ENCODE measurements around the gene EFCAB6.

EFCAB6 gene

DNA sequence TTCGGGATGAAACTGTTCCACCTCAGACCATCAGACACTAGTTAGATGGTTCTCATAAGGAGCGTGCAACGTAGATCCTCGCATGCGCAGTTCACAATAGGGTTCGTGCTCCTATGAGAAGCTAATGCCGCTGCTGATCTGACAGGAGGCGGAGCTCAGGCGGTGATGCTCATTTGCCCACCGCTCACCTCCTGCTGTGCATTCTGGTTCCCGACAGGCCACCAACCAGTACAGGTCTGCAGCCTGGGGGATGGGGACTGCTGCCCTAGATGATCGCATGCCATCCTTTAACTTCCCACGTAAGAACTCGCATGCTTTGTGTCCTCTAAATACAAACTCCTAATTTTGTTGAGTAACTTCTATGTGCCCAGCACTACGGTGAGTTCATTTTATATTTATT lies 62.6 kb downstream of the EFCAB6 start:
- Histone ChIP-seq H3K27ac (ENCODE audit: low read length) (no peak overlapping the region), H3K36me3 (ENCODE audit: insufficient read depth, low read depth, low read length) (no peaks in the 10 kb centered on the region), H3K9ac (ENCODE audit: low read depth, low read length) (no peak overlapping the region), H3K4me1 (ENCODE audit: insufficient read depth, low read length) (peaks cover 25% of the 10 kb centered on the region), H3K4me3 (ENCODE audit: low read length) (no peak overlapping the region), H3K9me3 (ENCODE audit: insufficient read depth, low read depth, low read length) (no peaks in the 10 kb centered on the region), H3K27me3 (ENCODE audit: insufficient read depth, low read length) (no peaks in the 10 kb centered on the region)

DNA sequence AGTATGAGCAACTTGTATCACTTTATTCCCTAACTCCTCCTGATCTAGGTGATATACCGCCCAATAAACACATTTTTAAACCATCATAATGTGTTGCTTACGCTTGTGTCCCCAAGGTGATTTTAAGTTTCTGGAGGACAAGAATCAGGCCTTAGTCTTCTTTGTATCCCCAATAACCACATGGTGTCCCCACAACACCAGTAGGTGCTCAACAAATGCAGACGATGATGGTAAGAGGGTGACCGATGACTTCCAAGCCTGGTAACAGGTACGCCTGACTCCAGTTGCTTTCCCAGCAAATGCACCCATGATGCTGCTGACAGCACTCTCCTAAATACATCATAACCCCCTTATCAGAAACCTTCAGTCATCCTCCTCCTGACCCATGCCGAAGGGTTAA lies 64.2 kb downstream of the EFCAB6 start:
- Histone ChIP-seq H3K27ac (ENCODE audit: low read length) (no peak overlapping the region), H3K9ac (ENCODE audit: low read depth, low read length) (no peak overlapping the region), H3K9me3 (ENCODE audit: insufficient read depth, low read depth, low read length) (no peaks in the 10 kb centered on the region), H3K36me3 (ENCODE audit: insufficient read depth, low read depth, low read length) (no peaks in the 10 kb centered on the region), H3K27me3 (ENCODE audit: insufficient read depth, low read length) (no peaks in the 10 kb centered on the region), H3K4me1 (ENCODE audit: insufficient read depth, low read length) (peaks cover 25% of the 10 kb centered on the region), H3K4me3 (ENCODE audit: low read length) (no peak overlapping the region)

DNA sequence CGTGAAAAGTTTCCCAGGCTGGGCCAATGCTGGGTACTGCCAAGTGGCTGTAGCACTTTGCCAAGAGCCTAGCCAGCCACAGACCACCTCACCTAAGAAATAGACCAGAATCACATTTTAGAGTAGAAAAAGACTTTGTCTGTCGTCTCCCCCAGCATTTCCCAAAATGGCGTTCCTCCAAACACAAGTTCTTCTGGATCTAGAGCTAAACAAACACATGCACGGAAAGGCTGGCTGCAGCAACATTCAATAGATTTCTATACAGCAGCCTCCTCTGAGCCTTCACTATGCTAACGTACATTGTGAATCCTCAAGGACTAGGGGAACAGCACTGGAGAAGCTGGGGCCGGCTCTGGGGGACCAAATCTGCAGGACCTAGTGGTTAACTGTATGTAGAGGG lies 65.0 kb downstream of the EFCAB6 start:
- Histone ChIP-seq H3K9ac (ENCODE audit: low read depth, low read length) (no peak overlapping the region), H3K9me3 (ENCODE audit: insufficient read depth, low read depth, low read length) (no peaks in the 10 kb centered on the region), H3K27me3 (ENCODE audit: insufficient read depth, low read length) (no peaks in the 10 kb centered on the region), H3K4me3 (ENCODE audit: low read length) (no peak overlapping the region), H3K27ac (ENCODE audit: low read length) (no peak overlapping the region), H3K4me1 (ENCODE audit: insufficient read depth, low read length) (peaks cover 25% of the 10 kb centered on the region), H3K36me3 (ENCODE audit: insufficient read depth, low read depth, low read length) (no peaks in the 10 kb centered on the region)

GRCh38 chr22:43745783-43746356 lies 66.2 kb downstream of the EFCAB6 start:
- Histone ChIP-seq H3K9me3 (ENCODE audit: insufficient read depth, low read depth, low read length) (no peaks in the 10 kb centered on the region), H3K4me3 (ENCODE audit: low read length) (no peak overlapping the region), H3K4me1 (ENCODE audit: insufficient read depth, low read length) (peaks cover 22% of the 10 kb centered on the region), H3K36me3 (ENCODE audit: insufficient read depth, low read depth, low read length) (no peaks in the 10 kb centered on the region), H3K9ac (ENCODE audit: low read depth, low read length) (no peak overlapping the region), H3K27ac (ENCODE audit: low read length) (no peak overlapping the region), H3K27me3 (ENCODE audit: insufficient read depth, low read length) (no peaks in the 10 kb centered on the region)

DNA sequence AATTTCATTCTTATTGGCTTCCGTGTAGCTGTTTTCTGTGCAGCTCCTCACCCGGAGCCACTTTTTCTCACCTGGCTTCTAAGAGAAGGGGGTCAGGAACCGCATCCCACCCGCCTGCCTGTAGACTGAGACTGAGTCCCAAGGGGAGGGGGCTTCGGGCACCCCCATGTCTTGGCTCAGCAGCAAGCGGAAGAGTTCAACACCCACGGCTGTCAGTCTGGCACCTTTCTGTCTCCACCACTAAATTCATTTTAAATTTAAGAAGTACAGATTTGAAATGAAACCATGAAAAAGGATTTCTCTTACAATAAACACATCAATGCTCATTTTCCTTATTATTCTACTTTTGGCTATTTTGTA lies 66.7 kb downstream of the EFCAB6 start:
- Histone ChIP-seq H3K4me3 (ENCODE audit: low read length) (no peak overlapping the region), H3K9ac (ENCODE audit: low read depth, low read length) (no peak overlapping the region), H3K9me3 (ENCODE audit: insufficient read depth, low read depth, low read length) (no peaks in the 10 kb centered on the region), H3K27ac (ENCODE audit: low read length) (no peak overlapping the region), H3K27me3 (ENCODE audit: insufficient read depth, low read length) (no peaks in the 10 kb centered on the region), H3K4me1 (ENCODE audit: insufficient read depth, low read length) (peaks cover 18% of the 10 kb centered on the region), H3K36me3 (ENCODE audit: insufficient read depth, low read depth, low read length) (no peaks in the 10 kb centered on the region)

- Histone ChIP-seq H3K4me1 (ENCODE audit: insufficient read depth, low read length) (peaks cover 12% of the 10 kb centered on the region), H3K27ac (ENCODE audit: low read length) (no peak overlapping the region), H3K4me3 (ENCODE audit: low read length) (no peak overlapping the region), H3K36me3 (ENCODE audit: insufficient read depth, low read depth, low read length) (no peaks in the 10 kb centered on the region), H3K27me3 (ENCODE audit: insufficient read depth, low read length) (no peaks in the 10 kb centered on the region), H3K9me3 (ENCODE audit: insufficient read depth, low read depth, low read length) (no peaks in the 10 kb centered on the region), H3K9ac (ENCODE audit: low read depth, low read length) (no peak overlapping the region)
Observed at GRCh38 chr22:43744700-43745410, 67.2 kb downstream of the EFCAB6 start.

GRCh38 chr22:43743929-43744643 lies 68.0 kb downstream of the EFCAB6 start:
- no peaks in the 10 kb centered on the region for H3K36me3 ChIP-seq (ENCODE audit: insufficient read depth, low read depth, low read length)
- H3K27ac ChIP-seq (ENCODE audit: low read length), result no peak overlapping the region
- peaks cover 6% of the 10 kb centered on the region for H3K4me1 ChIP-seq (ENCODE audit: insufficient read depth, low read length)
- no peak overlapping the region for H3K4me3 ChIP-seq (ENCODE audit: low read length)
- H3K9me3 ChIP-seq (ENCODE audit: insufficient read depth, low read depth, low read length), result no peaks in the 10 kb centered on the region
- no peaks in the 10 kb centered on the region for H3K27me3 ChIP-seq (ENCODE audit: insufficient read depth, low read length)
- no peak overlapping the region for H3K9ac ChIP-seq (ENCODE audit: low read depth, low read length)

- Histone ChIP-seq H3K9me3 (ENCODE audit: insufficient read depth, low read depth, low read length) (no peaks in the 10 kb centered on the region), H3K27me3 (ENCODE audit: insufficient read depth, low read length) (no peaks in the 10 kb centered on the region), H3K4me1 (ENCODE audit: insufficient read depth, low read length) (peaks cover 6% of the 10 kb centered on the region), H3K4me3 (ENCODE audit: low read length) (no peak overlapping the region), H3K27ac (ENCODE audit: low read length) (no peak overlapping the region), H3K36me3 (ENCODE audit: insufficient read depth, low read depth, low read length) (no peaks in the 10 kb centered on the region), H3K9ac (ENCODE audit: low read depth, low read length) (no peak overlapping the region)
Observed at GRCh38 chr22:43743131-43743530, 69.0 kb downstream of the EFCAB6 start.

DNA sequence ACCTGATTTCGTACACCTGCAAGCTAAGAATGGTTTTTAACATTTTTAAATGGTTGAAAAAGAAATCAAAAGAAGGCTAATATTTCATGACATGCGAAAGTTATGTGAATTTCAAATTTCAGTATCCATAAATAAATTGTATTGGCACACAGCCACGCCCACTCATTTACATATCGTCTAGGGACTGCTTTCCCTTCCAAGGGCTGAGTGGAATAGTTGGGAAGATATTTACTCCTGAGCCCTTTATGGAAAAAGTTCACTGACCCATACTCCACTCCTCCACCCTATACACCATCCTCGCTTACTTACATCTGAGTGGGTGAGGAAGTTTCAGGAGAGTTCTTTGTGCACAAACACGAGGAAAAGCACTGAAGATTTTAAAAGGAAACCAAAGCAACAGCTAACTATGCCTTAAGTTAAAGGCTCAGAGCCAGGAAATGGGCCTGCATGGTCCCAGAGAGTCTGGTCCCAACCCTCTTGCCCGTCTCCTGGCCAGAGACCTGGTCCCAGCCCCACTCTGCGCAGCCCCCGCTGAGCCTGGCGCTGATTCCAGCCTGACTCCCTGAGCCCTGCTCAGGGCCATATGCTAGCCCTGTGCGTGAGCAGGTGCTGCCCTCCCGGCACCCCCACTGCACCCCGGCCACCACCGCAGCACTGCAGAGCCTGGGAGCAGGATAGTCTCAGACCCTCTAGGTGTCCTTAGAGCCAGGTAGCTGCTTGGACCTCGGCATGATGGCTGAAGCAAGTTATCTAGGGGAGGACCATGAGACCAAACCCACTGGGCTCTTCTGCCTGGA lies 69.8 kb downstream of the EFCAB6 start:
- H3K27me3 ChIP-seq (ENCODE audit: insufficient read depth, low read length), result no peaks in the 10 kb centered on the region
- peaks cover 3% of the 10 kb centered on the region; the same call in 1 of the 2 replicates for H3K9me3 ChIP-seq (ENCODE audit: insufficient read depth, low read depth, low read length)
- no peak overlapping the region for H3K27ac ChIP-seq (ENCODE audit: low read length)
- H3K4me1 ChIP-seq (ENCODE audit: insufficient read depth, low read length), result peaks cover 6% of the 10 kb centered on the region
- H3K4me3 ChIP-seq (ENCODE audit: low read length), result no peak overlapping the region
- no peaks in the 10 kb centered on the region for H3K36me3 ChIP-seq (ENCODE audit: insufficient read depth, low read depth, low read length)
- H3K9ac ChIP-seq (ENCODE audit: low read depth, low read length), result no peak overlapping the region

GRCh38 chr22:43740587-43741270 lies 71.4 kb downstream of the EFCAB6 start:
- no peaks in the 10 kb centered on the region for H3K27me3 ChIP-seq (ENCODE audit: insufficient read depth, low read length)
- H3K36me3 ChIP-seq (ENCODE audit: insufficient read depth, low read depth, low read length), result no peaks in the 10 kb centered on the region
- no peak overlapping the region for H3K27ac ChIP-seq (ENCODE audit: low read length)
- H3K4me3 ChIP-seq (ENCODE audit: low read length), result no peak overlapping the region
- H3K4me1 ChIP-seq (ENCODE audit: insufficient read depth, low read length), result peaks cover 6% of the 10 kb centered on the region
- peaks cover 3% of the 10 kb centered on the region; the same call in 1 of the 2 replicates for H3K9me3 ChIP-seq (ENCODE audit: insufficient read depth, low read depth, low read length)
- H3K9ac ChIP-seq (ENCODE audit: low read depth, low read length), result no peak overlapping the region

- no peak overlapping the region for H3K27ac ChIP-seq (ENCODE audit: low read length)
- peaks cover 3% of the 10 kb centered on the region; the same call in 1 of the 2 replicates for H3K9me3 ChIP-seq (ENCODE audit: insufficient read depth, low read depth, low read length)
- no peaks in the 10 kb centered on the region for H3K36me3 ChIP-seq (ENCODE audit: insufficient read depth, low read depth, low read length)
- no peak overlapping the region for H3K4me3 ChIP-seq (ENCODE audit: low read length)
- H3K9ac ChIP-seq (ENCODE audit: low read depth, low read length), result no peak overlapping the region
- peaks cover 6% of the 10 kb centered on the region for H3K4me1 ChIP-seq (ENCODE audit: insufficient read depth, low read length)
- H3K27me3 ChIP-seq (ENCODE audit: insufficient read depth, low read length), result no peaks in the 10 kb centered on the region
Observed at GRCh38 chr22:43739851-43740379, 72.2 kb downstream of the EFCAB6 start.

Data from iPS-20b (cell line).